Measurements from ENCODE around the gene IGF2R. TPM values are rescaled to one million over a fixed set of nuclear protein-coding genes. Genes with fewer than 3 reads are reported as not detected.

Gene IGF2R
- total RNA-seq, 2 donors from 2014 or later, result 50.8 TPM

- no peaks in the 10 kb centered on the region for H3K9me3 ChIP-seq
- H3K27me3 ChIP-seq, result no peaks in the 10 kb centered on the region
- DNase-seq (no peak), ATAC-seq (no peak)
- no peak overlapping the region for H3K4me3 ChIP-seq
- intact Hi-C loops (cut with DNase I), result no loop called here
- WGBS, 2 donors, result 85 to 93% methylated on average over 7 of the region's 7 CpGs
- peaks cover 77% of the 10 kb centered on the region for H3K4me1 ChIP-seq
- TF ChIP-seq POLR2A (IDR thresholded peaks at IDR 0.05) (no peak), CTCF (IDR thresholded peaks at IDR 0.05) (no peak)
- H3K36me3 ChIP-seq (replicated peaks in 1 of 2; ENCODE audit: insufficient read depth in 1 of 2, low read depth in 2 of 2), result no peaks in the 10 kb centered on the region
- H3K27ac ChIP-seq, result peak overlapping the region in 3 of 4 donors; percentile 67 to 77 (median 67)
Observed at GRCh38 chr6:159976686-159977254, 7.9 kb downstream of the IGF2R start.

- intact Hi-C loops (cut with DNase I), result no loop called here
- peak; percentile 45 to 76 (median 66) for DNase-seq
- peak; percentile 31 for ATAC-seq
- TF ChIP-seq CTCF (IDR thresholded peaks at IDR 0.05) (no peak), POLR2A (IDR thresholded peaks at IDR 0.05) (no peak)
- Histone ChIP-seq H3K9me3 (no peaks in the 10 kb centered on the region), H3K4me3 (no peak overlapping the region), H3K27me3 (no peaks in the 10 kb centered on the region), H3K27ac (peak overlapping the region; percentile 61 to 77 (median 67)), H3K36me3 (replicated peaks in 1 of 2; ENCODE audit: insufficient read depth in 1 of 2, low read depth in 2 of 2) (no peaks in the 10 kb centered on the region), H3K4me1 (peaks cover 77% of the 10 kb centered on the region)
- 51 to 52% methylated on average over 14 of the region's 14 CpGs for WGBS, 2 donors
Observed at GRCh38 chr6:159977255-159977903, 8.5 kb downstream of the IGF2R start.

GRCh38 chr6:159977904-159978268 is 9.0 kb downstream of the IGF2R start:
- ATAC-seq (no peak), DNase-seq (no peak)
- H3K36me3 ChIP-seq (replicated peaks in 1 of 2; ENCODE audit: insufficient read depth in 1 of 2, low read depth in 2 of 2), result no peaks in the 10 kb centered on the region
- H3K27ac ChIP-seq, result peak overlapping the region; percentile 60 to 77 (median 67)
- intact Hi-C loops (cut with DNase I), result no loop called here
- peaks cover 76% of the 10 kb centered on the region for H3K4me1 ChIP-seq
- H3K4me3 ChIP-seq, result no peak overlapping the region
- H3K9me3 ChIP-seq, result no peaks in the 10 kb centered on the region
- WGBS, 2 donors, result 68 to 78% methylated on average over 8 of the region's 8 CpGs
- TF ChIP-seq POLR2A (IDR thresholded peaks at IDR 0.05) (no peak), CTCF (IDR thresholded peaks at IDR 0.05) (no peak)
- no peaks in the 10 kb centered on the region for H3K27me3 ChIP-seq

GRCh38 chr6:159978291-159979135 is 9.6 kb downstream of the IGF2R start:
- intact Hi-C loops (cut with DNase I), result no loop called here
- DNase-seq, result peak in 3 of 4 donors; percentile 67 to 73 (median 73)
- Histone ChIP-seq H3K4me1 (peaks cover 77% of the 10 kb centered on the region), H3K9me3 (no peaks in the 10 kb centered on the region), H3K36me3 (replicated peaks in 1 of 2; ENCODE audit: insufficient read depth in 1 of 2, low read depth in 2 of 2) (no peaks in the 10 kb centered on the region), H3K4me3 (no peak overlapping the region), H3K27ac (peak overlapping the region; percentile 60 to 77 (median 67)), H3K27me3 (no peaks in the 10 kb centered on the region)
- WGBS, 2 donors, result 41 to 46% methylated on average over 13 of the region's 13 CpGs
- ATAC-seq, result peak; percentile 45
- TF ChIP-seq CTCF (IDR thresholded peaks at IDR 0.05) (no peak), POLR2A (IDR thresholded peaks at IDR 0.05) (no peak)
